ENCODE measurements around the gene LRRN3. TPM values are rescaled to one million over a fixed set of nuclear protein-coding genes. Genes with fewer than 3 reads are reported as not detected.

LRRN3 gene
- total and polyA plus RNA-seq, 10 of the 15 experiments (the other 5 are each of a cell fraction or from before 2014, with no cell fraction given), result 0.02 to 0.24 (median 0.11) TPM; not detected in 3

DNA sequence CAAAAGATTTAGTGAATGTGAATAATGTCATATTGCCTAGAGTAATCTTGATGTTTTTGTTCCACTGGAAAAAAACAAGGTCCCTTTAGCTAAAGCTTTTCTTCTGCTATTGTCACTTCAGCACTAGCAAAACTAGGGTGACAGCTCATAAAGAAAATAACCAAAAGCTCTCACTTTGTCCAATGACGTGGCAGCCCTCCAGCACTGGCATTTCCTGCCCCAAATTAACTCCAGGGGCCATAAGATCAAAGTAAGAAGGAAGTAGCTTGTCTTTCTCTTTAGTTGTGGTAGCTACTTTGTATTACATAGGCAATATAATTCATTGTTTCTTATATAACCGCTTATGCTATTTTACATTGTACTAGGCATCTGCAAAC lies 47.3 kb downstream of the LRRN3 start (continued):
- TF ChIP-seq, protein P1, sequence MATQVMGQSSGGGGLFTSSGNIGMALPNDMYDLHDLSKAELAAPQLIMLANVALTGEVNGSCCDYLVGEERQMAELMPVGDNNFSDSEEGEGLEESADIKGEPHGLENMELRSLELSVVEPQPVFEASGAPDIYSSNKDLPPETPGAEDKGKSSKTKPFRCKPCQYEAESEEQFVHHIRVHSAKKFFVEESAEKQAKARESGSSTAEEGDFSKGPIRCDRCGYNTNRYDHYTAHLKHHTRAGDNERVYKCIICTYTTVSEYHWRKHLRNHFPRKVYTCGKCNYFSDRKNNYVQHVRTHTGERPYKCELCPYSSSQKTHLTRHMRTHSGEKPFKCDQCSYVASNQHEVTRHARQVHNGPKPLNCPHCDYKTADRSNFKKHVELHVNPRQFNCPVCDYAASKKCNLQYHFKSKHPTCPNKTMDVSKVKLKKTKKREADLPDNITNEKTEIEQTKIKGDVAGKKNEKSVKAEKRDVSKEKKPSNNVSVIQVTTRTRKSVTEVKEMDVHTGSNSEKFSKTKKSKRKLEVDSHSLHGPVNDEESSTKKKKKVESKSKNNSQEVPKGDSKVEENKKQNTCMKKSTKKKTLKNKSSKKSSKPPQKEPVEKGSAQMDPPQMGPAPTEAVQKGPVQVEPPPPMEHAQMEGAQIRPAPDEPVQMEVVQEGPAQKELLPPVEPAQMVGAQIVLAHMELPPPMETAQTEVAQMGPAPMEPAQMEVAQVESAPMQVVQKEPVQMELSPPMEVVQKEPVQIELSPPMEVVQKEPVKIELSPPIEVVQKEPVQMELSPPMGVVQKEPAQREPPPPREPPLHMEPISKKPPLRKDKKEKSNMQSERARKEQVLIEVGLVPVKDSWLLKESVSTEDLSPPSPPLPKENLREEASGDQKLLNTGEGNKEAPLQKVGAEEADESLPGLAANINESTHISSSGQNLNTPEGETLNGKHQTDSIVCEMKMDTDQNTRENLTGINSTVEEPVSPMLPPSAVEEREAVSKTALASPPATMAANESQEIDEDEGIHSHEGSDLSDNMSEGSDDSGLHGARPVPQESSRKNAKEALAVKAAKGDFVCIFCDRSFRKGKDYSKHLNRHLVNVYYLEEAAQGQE (IDR thresholded peaks at IDR 0.05; ENCODE audit: low read depth, low read length), result 0 out of 2 replicates have a peak, but pooled peaks have one; percentile 32
- TF ChIP-seq, protein P2, sequence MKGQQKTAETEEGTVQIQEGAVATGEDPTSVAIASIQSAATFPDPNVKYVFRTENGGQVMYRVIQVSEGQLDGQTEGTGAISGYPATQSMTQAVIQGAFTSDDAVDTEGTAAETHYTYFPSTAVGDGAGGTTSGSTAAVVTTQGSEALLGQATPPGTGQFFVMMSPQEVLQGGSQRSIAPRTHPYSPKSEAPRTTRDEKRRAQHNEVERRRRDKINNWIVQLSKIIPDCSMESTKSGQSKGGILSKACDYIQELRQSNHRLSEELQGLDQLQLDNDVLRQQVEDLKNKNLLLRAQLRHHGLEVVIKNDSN (IDR thresholded peaks at IDR 0.05; ENCODE audit: borderline replicate concordance, extremely low read length, insufficient read depth, low read depth, low read length), result no peak
- no peak for TF ChIP-seq HDAC2 (IDR thresholded peaks at IDR 0.05)
- no peak for TF ChIP-seq SUPT20H (IDR thresholded peaks at IDR 0.05; ENCODE audit: borderline replicate concordance, control insufficient read depth, low read depth, low read length)
- TF ChIP-seq SUZ12 (IDR thresholded peaks at IDR 0.05; ENCODE audit: unreplicated experiment), result no peak
- TF ChIP-seq, protein P3, sequence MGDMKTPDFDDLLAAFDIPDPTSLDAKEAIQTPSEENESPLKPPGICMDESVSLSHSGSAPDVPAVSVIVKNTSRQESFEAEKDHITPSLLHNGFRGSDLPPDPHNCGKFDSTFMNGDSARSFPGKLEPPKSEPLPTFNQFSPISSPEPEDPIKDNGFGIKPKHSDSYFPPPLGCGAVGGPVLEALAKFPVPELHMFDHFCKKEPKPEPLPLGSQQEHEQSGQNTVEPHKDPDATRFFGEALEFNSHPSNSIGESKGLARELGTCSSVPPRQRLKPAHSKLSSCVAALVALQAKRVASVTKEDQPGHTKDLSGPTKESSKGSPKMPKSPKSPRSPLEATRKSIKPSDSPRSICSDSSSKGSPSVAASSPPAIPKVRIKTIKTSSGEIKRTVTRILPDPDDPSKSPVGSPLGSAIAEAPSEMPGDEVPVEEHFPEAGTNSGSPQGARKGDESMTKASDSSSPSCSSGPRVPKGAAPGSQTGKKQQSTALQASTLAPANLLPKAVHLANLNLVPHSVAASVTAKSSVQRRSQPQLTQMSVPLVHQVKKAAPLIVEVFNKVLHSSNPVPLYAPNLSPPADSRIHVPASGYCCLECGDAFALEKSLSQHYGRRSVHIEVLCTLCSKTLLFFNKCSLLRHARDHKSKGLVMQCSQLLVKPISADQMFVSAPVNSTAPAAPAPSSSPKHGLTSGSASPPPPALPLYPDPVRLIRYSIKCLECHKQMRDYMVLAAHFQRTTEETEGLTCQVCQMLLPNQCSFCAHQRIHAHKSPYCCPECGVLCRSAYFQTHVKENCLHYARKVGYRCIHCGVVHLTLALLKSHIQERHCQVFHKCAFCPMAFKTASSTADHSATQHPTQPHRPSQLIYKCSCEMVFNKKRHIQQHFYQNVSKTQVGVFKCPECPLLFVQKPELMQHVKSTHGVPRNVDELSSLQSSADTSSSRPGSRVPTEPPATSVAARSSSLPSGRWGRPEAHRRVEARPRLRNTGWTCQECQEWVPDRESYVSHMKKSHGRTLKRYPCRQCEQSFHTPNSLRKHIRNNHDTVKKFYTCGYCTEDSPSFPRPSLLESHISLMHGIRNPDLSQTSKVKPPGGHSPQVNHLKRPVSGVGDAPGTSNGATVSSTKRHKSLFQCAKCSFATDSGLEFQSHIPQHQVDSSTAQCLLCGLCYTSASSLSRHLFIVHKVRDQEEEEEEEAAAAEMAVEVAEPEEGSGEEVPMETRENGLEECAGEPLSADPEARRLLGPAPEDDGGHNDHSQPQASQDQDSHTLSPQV (IDR thresholded peaks at IDR 0.05), result no peak
- peak in 1 of 2 experiments; percentile 54; a peak in 1 of 4 replicates for TF ChIP-seq CEBPB (IDR thresholded peaks at IDR 0.05; ENCODE audit: borderline replicate concordance in 1 of 2, low read depth in 2 of 2, low read length in 2 of 2)
- TF ChIP-seq, protein P4, sequence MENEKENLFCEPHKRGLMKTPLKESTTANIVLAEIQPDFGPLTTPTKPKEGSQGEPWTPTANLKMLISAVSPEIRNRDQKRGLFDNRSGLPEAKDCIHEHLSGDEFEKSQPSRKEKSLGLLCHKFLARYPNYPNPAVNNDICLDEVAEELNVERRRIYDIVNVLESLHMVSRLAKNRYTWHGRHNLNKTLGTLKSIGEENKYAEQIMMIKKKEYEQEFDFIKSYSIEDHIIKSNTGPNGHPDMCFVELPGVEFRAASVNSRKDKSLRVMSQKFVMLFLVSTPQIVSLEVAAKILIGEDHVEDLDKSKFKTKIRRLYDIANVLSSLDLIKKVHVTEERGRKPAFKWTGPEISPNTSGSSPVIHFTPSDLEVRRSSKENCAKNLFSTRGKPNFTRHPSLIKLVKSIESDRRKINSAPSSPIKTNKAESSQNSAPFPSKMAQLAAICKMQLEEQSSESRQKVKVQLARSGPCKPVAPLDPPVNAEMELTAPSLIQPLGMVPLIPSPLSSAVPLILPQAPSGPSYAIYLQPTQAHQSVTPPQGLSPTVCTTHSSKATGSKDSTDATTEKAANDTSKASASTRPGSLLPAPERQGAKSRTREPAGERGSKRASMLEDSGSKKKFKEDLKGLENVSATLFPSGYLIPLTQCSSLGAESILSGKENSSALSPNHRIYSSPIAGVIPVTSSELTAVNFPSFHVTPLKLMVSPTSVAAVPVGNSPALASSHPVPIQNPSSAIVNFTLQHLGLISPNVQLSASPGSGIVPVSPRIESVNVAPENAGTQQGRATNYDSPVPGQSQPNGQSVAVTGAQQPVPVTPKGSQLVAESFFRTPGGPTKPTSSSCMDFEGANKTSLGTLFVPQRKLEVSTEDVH (IDR thresholded peaks at IDR 0.05; ENCODE audit: low read depth, partially characterized antibody), result no peak
- TF ChIP-seq, protein P5, sequence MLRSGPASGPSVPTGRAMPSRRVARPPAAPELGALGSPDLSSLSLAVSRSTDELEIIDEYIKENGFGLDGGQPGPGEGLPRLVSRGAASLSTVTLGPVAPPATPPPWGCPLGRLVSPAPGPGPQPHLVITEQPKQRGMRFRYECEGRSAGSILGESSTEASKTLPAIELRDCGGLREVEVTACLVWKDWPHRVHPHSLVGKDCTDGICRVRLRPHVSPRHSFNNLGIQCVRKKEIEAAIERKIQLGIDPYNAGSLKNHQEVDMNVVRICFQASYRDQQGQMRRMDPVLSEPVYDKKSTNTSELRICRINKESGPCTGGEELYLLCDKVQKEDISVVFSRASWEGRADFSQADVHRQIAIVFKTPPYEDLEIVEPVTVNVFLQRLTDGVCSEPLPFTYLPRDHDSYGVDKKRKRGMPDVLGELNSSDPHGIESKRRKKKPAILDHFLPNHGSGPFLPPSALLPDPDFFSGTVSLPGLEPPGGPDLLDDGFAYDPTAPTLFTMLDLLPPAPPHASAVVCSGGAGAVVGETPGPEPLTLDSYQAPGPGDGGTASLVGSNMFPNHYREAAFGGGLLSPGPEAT (IDR thresholded peaks at IDR 0.05; ENCODE audit: low read depth), result peak; percentile 39; the same call in 1 of the 2 replicates
- no peak for TF ChIP-seq LARP7 (IDR thresholded peaks at IDR 0.05)
- TF ChIP-seq EGR1 (IDR thresholded peaks at IDR 0.05; ENCODE audit: borderline replicate concordance in 1 of 2, low read depth in 2 of 2, low read length in 2 of 2), result no peak
- peak; percentile 30; the same call in 1 of the 2 replicates for TF ChIP-seq ATF7 (IDR thresholded peaks at IDR 0.05; ENCODE audit: low read depth)
- no peak for TF ChIP-seq EZH2 (IDR thresholded peaks at IDR 0.05; ENCODE audit: borderline replicate concordance, control insufficient read depth, low read depth, low read length)
- no peak for TF ChIP-seq MYC (IDR thresholded peaks at IDR 0.05; ENCODE audit: insufficient read depth, insufficient read length, insufficient replicate concordance, low read length, severe bottlenecking)
- TF ChIP-seq NFIC (IDR thresholded peaks at IDR 0.05; ENCODE audit: low read depth, low read length), result peak; percentile 78
- no peak for TF ChIP-seq CBFB (IDR thresholded peaks at IDR 0.05; ENCODE audit: low read depth)

All from GM12878 (cell line).